ENCODE measurements around the gene PATL1.

GRCh38 chr11:59669611-59670009 is 773 bp upstream of the PATL1 start:
- TF ChIP-seq TEAD4 (IDR thresholded peaks at IDR 0.05; ENCODE audit: borderline replicate concordance, insufficient read depth) (no peak), RCOR1 (IDR thresholded peaks at IDR 0.05; ENCODE audit: low read length) (no peak), POLR2AphosphoS5 (IDR thresholded peaks at IDR 0.05; ENCODE audit: low read depth, low read length) (no peak), FOXM1 (IDR thresholded peaks at IDR 0.05; ENCODE audit: low read depth) (no peak), PBX3 (IDR thresholded peaks at IDR 0.05) (no peak)
- TF ChIP-seq, protein P1, sequence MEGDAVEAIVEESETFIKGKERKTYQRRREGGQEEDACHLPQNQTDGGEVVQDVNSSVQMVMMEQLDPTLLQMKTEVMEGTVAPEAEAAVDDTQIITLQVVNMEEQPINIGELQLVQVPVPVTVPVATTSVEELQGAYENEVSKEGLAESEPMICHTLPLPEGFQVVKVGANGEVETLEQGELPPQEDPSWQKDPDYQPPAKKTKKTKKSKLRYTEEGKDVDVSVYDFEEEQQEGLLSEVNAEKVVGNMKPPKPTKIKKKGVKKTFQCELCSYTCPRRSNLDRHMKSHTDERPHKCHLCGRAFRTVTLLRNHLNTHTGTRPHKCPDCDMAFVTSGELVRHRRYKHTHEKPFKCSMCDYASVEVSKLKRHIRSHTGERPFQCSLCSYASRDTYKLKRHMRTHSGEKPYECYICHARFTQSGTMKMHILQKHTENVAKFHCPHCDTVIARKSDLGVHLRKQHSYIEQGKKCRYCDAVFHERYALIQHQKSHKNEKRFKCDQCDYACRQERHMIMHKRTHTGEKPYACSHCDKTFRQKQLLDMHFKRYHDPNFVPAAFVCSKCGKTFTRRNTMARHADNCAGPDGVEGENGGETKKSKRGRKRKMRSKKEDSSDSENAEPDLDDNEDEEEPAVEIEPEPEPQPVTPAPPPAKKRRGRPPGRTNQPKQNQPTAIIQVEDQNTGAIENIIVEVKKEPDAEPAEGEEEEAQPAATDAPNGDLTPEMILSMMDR (IDR thresholded peaks at IDR 0.05): no peak
- TF ChIP-seq, protein P2, sequence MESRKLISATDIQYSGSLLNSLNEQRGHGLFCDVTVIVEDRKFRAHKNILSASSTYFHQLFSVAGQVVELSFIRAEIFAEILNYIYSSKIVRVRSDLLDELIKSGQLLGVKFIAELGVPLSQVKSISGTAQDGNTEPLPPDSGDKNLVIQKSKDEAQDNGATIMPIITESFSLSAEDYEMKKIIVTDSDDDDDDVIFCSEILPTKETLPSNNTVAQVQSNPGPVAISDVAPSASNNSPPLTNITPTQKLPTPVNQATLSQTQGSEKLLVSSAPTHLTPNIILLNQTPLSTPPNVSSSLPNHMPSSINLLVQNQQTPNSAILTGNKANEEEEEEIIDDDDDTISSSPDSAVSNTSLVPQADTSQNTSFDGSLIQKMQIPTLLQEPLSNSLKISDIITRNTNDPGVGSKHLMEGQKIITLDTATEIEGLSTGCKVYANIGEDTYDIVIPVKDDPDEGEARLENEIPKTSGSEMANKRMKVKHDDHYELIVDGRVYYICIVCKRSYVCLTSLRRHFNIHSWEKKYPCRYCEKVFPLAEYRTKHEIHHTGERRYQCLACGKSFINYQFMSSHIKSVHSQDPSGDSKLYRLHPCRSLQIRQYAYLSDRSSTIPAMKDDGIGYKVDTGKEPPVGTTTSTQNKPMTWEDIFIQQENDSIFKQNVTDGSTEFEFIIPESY (IDR thresholded peaks at IDR 0.05; ENCODE audit: borderline replicate concordance, low read depth): no peak

Measured in SK-N-SH (cell line).